ENCODE results near the gene NINL. TPM values are rescaled to one million over a fixed set of nuclear protein-coding genes. Genes with fewer than 3 reads are reported as not detected.

The NINL gene
- total RNA-seq, 3 donors from 2014 or later (not counting 1 experiment from before 2014, with no cell fraction given), result 3.1 to 6.9 (median 4.9) TPM

DNA sequence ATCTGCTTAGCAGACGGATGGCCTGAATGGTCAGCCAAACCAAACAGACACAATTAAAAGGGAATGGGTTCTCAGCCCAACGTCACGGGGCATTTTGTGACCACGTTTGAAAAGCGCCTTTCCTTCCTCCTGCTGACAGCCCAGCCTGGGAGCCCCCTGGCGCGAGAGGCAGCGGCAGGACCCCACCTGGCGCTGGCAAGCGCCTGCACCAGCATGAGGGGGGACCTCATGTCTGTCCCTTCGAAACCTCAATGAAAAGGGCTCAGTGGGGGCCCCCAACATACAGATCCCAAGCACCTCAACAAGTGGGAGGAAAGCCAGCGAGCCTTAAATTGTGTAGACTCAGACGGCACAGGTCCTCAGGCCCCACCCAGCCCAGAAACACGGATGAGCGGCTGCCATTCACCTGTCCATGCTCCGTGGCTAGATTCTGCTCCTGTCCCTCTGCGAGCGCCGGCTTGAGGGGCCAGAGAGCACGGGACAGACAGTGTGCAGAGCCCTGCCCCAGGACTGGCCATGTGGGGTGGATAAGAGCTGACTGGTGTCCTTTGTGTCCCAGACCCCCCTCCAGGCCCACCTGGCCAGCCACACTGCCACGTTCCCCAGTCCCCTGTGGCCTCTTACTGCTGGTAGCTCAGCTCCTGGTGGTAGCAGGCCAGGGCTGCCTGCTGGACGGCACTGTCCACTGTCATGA is 87.6 kb downstream of the NINL start:
- Histone ChIP-seq H3K9me3 (ENCODE audit: control insufficient read depth, insufficient read depth, low read length) (no peaks in the 10 kb centered on the region), H3K4me1 (ENCODE audit: control insufficient read depth, insufficient read depth, low read length) (no peaks in the 10 kb centered on the region), H3K4me3 (ENCODE audit: low read length) (no peak overlapping the region), H3K27me3 (ENCODE audit: control insufficient read depth, insufficient read depth, low read length) (no peaks in the 10 kb centered on the region), H3K36me3 (ENCODE audit: control insufficient read depth, insufficient read depth, low read length) (no peaks in the 10 kb centered on the region), H3K27ac (ENCODE audit: low read length) (no peak overlapping the region)
- no peak overlapping the region for H3K4me3 Mint-ChIP-seq
- H3K27ac Mint-ChIP-seq, result no peak overlapping the region
- H3K9me3 Mint-ChIP-seq, result no peaks in the 10 kb centered on the region
- H3K4me1 Mint-ChIP-seq, result no peaks in the 10 kb centered on the region
- intact Hi-C loops (cut with micrococcal nuclease), result no loop called here
- TF ChIP-seq, protein P1, sequence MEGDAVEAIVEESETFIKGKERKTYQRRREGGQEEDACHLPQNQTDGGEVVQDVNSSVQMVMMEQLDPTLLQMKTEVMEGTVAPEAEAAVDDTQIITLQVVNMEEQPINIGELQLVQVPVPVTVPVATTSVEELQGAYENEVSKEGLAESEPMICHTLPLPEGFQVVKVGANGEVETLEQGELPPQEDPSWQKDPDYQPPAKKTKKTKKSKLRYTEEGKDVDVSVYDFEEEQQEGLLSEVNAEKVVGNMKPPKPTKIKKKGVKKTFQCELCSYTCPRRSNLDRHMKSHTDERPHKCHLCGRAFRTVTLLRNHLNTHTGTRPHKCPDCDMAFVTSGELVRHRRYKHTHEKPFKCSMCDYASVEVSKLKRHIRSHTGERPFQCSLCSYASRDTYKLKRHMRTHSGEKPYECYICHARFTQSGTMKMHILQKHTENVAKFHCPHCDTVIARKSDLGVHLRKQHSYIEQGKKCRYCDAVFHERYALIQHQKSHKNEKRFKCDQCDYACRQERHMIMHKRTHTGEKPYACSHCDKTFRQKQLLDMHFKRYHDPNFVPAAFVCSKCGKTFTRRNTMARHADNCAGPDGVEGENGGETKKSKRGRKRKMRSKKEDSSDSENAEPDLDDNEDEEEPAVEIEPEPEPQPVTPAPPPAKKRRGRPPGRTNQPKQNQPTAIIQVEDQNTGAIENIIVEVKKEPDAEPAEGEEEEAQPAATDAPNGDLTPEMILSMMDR (IDR thresholded peaks at IDR 0.05), result no peak
- no peaks in the 10 kb centered on the region for H3K36me3 Mint-ChIP-seq
- no peaks in the 10 kb centered on the region for H3K27me3 Mint-ChIP-seq (ENCODE audit: low read depth in 2 of 2)
- DNase-seq, result no peak
- 82% methylated on average over 22 of the region's 22 CpGs for WGBS (ENCODE audit: insufficient coverage)
- ATAC-seq, result no peak

DNA sequence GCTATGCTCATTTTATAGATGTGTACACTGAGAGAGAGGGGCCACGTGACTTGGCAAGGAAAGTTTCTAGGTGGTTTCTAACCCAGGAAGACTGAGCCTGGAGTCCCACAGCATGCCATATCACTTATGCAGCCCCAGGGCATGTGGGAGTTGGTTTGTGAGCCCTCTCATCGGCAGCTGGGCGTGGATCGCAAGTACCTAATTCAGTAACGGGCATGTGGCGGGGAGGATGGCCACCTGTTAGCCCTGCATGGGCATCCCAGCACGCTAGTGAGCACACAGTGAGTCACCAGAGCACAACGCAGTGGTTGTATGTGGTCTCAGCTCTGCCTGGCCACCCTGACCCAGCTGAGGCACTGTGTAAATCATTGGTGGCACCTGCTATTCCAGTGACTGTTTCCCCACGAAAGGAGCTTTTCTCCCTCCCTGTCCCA is 88.3 kb downstream of the NINL start:
- Histone ChIP-seq H3K36me3 (ENCODE audit: control insufficient read depth, insufficient read depth, low read length) (no peaks in the 10 kb centered on the region), H3K4me1 (ENCODE audit: control insufficient read depth, insufficient read depth, low read length) (no peaks in the 10 kb centered on the region), H3K9me3 (ENCODE audit: control insufficient read depth, insufficient read depth, low read length) (no peaks in the 10 kb centered on the region), H3K4me3 (ENCODE audit: low read length) (no peak overlapping the region), H3K27ac (ENCODE audit: low read length) (no peak overlapping the region), H3K27me3 (ENCODE audit: control insufficient read depth, insufficient read depth, low read length) (no peaks in the 10 kb centered on the region)
- Mint-ChIP-seq H3K9me3 (no peaks in the 10 kb centered on the region), H3K27me3 (ENCODE audit: low read depth in 2 of 2) (no peaks in the 10 kb centered on the region), H3K36me3 (no peaks in the 10 kb centered on the region), H3K4me1 (no peaks in the 10 kb centered on the region), H3K4me3 (no peak overlapping the region), H3K27ac (no peak overlapping the region)
- WGBS (ENCODE audit: insufficient coverage), result 72% methylated on average over 9 of the region's 9 CpGs
- ATAC-seq (no peak), DNase-seq (no peak)
- TF ChIP-seq, protein P1 (IDR thresholded peaks at IDR 0.05), result no peak
- intact Hi-C loops (cut with micrococcal nuclease), result no loop called here

DNA sequence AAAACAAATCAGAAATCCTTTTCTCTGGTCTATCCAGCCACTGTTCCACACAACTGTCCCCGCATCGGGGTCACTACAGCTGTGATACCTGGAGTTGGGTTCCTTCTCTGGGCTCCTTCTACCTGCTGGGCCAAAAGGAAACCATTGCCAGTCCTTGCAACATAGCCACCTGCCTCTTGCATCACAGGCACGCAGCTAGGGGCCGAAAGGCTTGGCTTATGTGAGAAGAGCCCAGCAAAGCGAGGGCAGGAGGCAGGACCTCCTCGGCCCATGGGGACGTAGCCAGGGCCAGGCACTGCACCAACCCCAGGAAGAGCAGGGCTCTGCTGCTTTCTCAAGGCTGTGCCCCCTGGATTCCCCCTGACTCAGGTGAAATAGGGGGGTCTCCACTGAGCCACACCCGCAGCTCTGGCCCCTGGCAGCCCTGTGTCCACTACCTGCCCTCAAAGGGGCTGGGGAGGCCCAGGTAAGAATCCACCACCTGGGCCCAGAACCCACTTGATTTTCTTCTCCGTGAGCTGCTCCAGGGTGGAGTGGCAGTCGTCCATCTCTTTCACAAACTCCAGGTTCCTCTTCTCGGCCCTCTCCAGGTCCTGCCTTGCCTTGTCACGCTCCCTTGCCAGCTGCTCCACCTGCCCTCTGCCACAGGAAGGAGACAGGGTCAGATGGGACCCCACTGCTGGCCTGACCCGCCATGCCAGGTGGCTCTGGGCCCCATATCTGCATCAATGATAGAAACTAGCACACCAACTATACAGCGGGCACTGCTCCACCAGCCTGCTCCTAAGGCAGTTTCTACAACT is 89.0 kb downstream of the NINL start:
- ATAC-seq (no peak), DNase-seq (no peak)
- Histone ChIP-seq H3K27ac (ENCODE audit: low read length) (no peak overlapping the region), H3K4me3 (ENCODE audit: low read length) (no peak overlapping the region), H3K36me3 (ENCODE audit: control insufficient read depth, insufficient read depth, low read length) (no peaks in the 10 kb centered on the region), H3K4me1 (ENCODE audit: control insufficient read depth, insufficient read depth, low read length) (no peaks in the 10 kb centered on the region), H3K27me3 (ENCODE audit: control insufficient read depth, insufficient read depth, low read length) (no peaks in the 10 kb centered on the region), H3K9me3 (ENCODE audit: control insufficient read depth, insufficient read depth, low read length) (no peaks in the 10 kb centered on the region)
- no peak overlapping the region for H3K27ac Mint-ChIP-seq
- H3K27me3 Mint-ChIP-seq (ENCODE audit: low read depth in 2 of 2), result no peaks in the 10 kb centered on the region
- WGBS (ENCODE audit: insufficient coverage), result 87% methylated on average over 14 of the region's 14 CpGs
- no peak overlapping the region for H3K4me3 Mint-ChIP-seq
- intact Hi-C loops (cut with micrococcal nuclease), result no loop called here
- no peaks in the 10 kb centered on the region for H3K36me3 Mint-ChIP-seq
- no peaks in the 10 kb centered on the region for H3K9me3 Mint-ChIP-seq
- TF ChIP-seq, protein P1 (IDR thresholded peaks at IDR 0.05), result no peak
- no peaks in the 10 kb centered on the region for H3K4me1 Mint-ChIP-seq
